Neural cell (in vitro differentiated cells): ENCODE measurements around the gene LYVE1. TPM values are rescaled to one million over a fixed set of nuclear protein-coding genes. Genes with fewer than 3 reads are reported as not detected.

Experiments used
- H2AFZ ChIP-seq: fragments of 200-600, 300-800 bp; sonication (generic), shearing (Covaris generic); 2 replicates; pipeline ENCODE4 v1.6.0; 2014; ENCODE audit warnings: low read depth, mild to moderate bottlenecking, antibody characterized with exemption, low read length, moderate library complexity
- H3F3A ChIP-seq: fragments of 200-600 bp; shearing (Covaris generic); 2 replicates; pipeline ENCODE4 v1.6.1; 2016; ENCODE audit warnings: mild to moderate bottlenecking, moderate library complexity, mixed read lengths, antibody characterized with exemption, low read length; ENCODE audit not compliant: insufficient read depth, poor library complexity, severe bottlenecking
- H3K27ac ChIP-seq: fragments of 200-600, 300-800 bp; sonication (generic), shearing (Covaris generic); 2 replicates; pipeline ENCODE4 v1.5.1; 2014; ENCODE audit warnings: mild to moderate bottlenecking, low read length, moderate library complexity
- H3K27me3 ChIP-seq: fragments of 300-800, 200-600 bp; sonication (generic), shearing (Covaris generic); 2 replicates; pipeline ENCODE4 v1.6.0; 2014; ENCODE audit warnings: mild to moderate bottlenecking, low read depth, low read length, moderate library complexity; ENCODE audit not compliant: insufficient read depth
- H3K36me3 ChIP-seq: fragments of 300-800, 200-600 bp; sonication (generic), shearing (Covaris generic); 2 replicates; pipeline ENCODE4 v1.5.1; 2014; ENCODE audit warnings: mild to moderate bottlenecking, antibody characterized with exemption, low read length, moderate library complexity; ENCODE audit not compliant: insufficient read depth
- H3K4me2 ChIP-seq: fragments of 300-800, 200-600 bp; sonication (generic), shearing (Covaris generic); 2 replicates; pipeline ENCODE4 v1.6.0; 2014; ENCODE audit warnings: mild to moderate bottlenecking, low read length
- H3K4me3 ChIP-seq: fragments of 300-800, 200-600 bp; sonication (generic), shearing (Covaris generic); 2 replicates; pipeline ENCODE4 v1.5.1; 2014; ENCODE audit warnings: mild to moderate bottlenecking, low read length, moderate library complexity
- H3K79me2 ChIP-seq: fragments of 200-600 bp; shearing (Covaris generic); replicated peaks from 2 replicates; pipeline ENCODE4 v1.6.0; 2014; ENCODE audit warnings: mild to moderate bottlenecking, low read length, moderate library complexity; ENCODE audit not compliant: insufficient read depth
- H3K9ac ChIP-seq: fragments of 300-800, 200-600 bp; sonication (generic), shearing (Covaris generic); 2 replicates; pipeline ENCODE4 v1.6.1; 2016; ENCODE audit warnings: mild to moderate bottlenecking, low read length, mixed read lengths
- H3K9me2 ChIP-seq: fragments of 200-600 bp; shearing (Covaris generic); 2 replicates; pipeline ENCODE4 v1.6.1; 2016; ENCODE audit warnings: mild to moderate bottlenecking, low read length, mixed read lengths; ENCODE audit not compliant: insufficient read depth
- H3K9me3 ChIP-seq: fragments of 200-600, 300-800 bp; sonication (generic), shearing (Covaris generic); 2 replicates; pipeline ENCODE4 v1.6.1; 2016; ENCODE audit warnings: mild to moderate bottlenecking, mixed run types, low read length, moderate library complexity, mixed read lengths
- H4K20me1 ChIP-seq: fragments of 200-600 bp; shearing (Covaris generic); 2 replicates; pipeline ENCODE4 v1.6.1; 2016; ENCODE audit warnings: mild to moderate bottlenecking, mixed run types; ENCODE audit not compliant: insufficient read depth
- CTCF ChIP-seq: fragments of 450-650 bp; IDR thresholded peaks from 2 replicates; pipeline ENCODE4 v1.5.1; 2014; ENCODE audit warnings: antibody characterized with exemption, mild to moderate bottlenecking, moderate library complexity; ENCODE audit not compliant: poor library complexity, severe bottlenecking
- EP300 ChIP-seq: fragments of 450-650 bp; conservative IDR thresholded peaks from 2 replicates; pipeline ENCODE4 v1.6.1; 2014; ENCODE audit warnings: antibody characterized with exemption, mild to moderate bottlenecking, moderate library complexity; ENCODE audit not compliant: poor library complexity, severe bottlenecking
- EZH2 ChIP-seq: fragments of 200-600, 300-800 bp; shearing (Covaris generic), sonication (generic); IDR thresholded peaks from 2 replicates; pipeline ENCODE4 v1.6.1; 2014; ENCODE audit warnings: antibody characterized with exemption, low read length, borderline replicate concordance, mild to moderate bottlenecking; ENCODE audit not compliant: insufficient read depth, poor library complexity, severe bottlenecking
- MXI1 ChIP-seq: fragments of 450-650 bp; conservative IDR thresholded peaks from 2 replicates; pipeline ENCODE4 v1.6.1; 2014; ENCODE audit warnings: antibody characterized with exemption, mild to moderate bottlenecking; ENCODE audit not compliant: poor library complexity, severe bottlenecking
- POLR2AphosphoS5 ChIP-seq: IDR thresholded peaks from 2 replicates; pipeline ENCODE4 v1.6.1; 2012
- RAD21 ChIP-seq: fragments of 450-650 bp; conservative IDR thresholded peaks from 2 replicates; pipeline ENCODE4 v1.6.1; 2014; ENCODE audit warnings: antibody characterized with exemption, mild to moderate bottlenecking, moderate library complexity
- REST ChIP-seq: IDR thresholded peaks from 2 replicates; pipeline ENCODE4 v1.6.1; 2012; ENCODE audit warnings: borderline replicate concordance
- SMC3 ChIP-seq: fragments of 450-650 bp; conservative IDR thresholded peaks from 2 replicates; pipeline ENCODE4 v1.6.1; 2014; ENCODE audit warnings: antibody characterized with exemption, mild to moderate bottlenecking, moderate library complexity; ENCODE audit not compliant: poor library complexity
- TAF1 ChIP-seq: IDR thresholded peaks from 2 replicates; pipeline ENCODE4 v1.6.1; 2012; ENCODE audit warnings: low read depth
- polyA plus RNA-seq: library from polyadenylated mRNA; depleted of rRNA; stranded (reverse); fragments of >200 nt; gene quantifications from 2 replicates; pipeline ENCODE4 v1.2.3, GENCODE V29; 2014

Gene LYVE1
- polyA plus RNA-seq, 1 donor from 2014 or later: not detected

DNA sequence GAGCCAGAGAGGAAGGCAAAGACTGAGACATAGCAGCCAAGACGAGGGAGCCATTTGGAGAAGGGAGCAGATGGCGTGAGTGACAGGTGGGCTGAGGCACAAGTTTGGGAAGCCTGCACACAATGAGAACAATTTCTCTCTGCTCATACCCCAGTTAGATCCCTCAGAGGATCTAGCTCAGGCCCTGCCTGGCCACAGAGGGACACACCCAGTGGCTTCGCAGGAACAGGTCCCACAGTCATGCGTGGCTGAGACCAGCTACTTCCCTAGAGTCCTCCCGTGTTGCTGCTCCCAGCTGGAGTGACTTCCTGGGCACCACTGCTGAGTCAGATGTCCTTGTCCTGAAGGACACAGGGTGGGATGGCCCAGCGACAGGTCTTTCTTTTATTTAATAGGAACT, 33.4 kb upstream of the LYVE1 start:
- Histone ChIP-seq H3K27me3 (no peaks in the 10 kb centered on the region), H3K79me2 (no peaks in the 10 kb centered on the region), H3F3A (no peaks in the 10 kb centered on the region), H3K9ac (no peak overlapping the region), H3K27ac (no peak overlapping the region), H4K20me1 (no peaks in the 10 kb centered on the region), H3K4me3 (no peak overlapping the region), H3K4me2 (no peak overlapping the region), H2AFZ (no peak overlapping the region), H3K9me2 (no peaks in the 10 kb centered on the region), H3K36me3 (no peaks in the 10 kb centered on the region), H3K9me3 (no peaks in the 10 kb centered on the region)
- no peak for TF ChIP-seq EP300
- no peak for TF ChIP-seq SMC3
- no peak for TF ChIP-seq REST
- no peak for TF ChIP-seq POLR2AphosphoS5
- no peak for TF ChIP-seq RAD21
- no peak for TF ChIP-seq TAF1
- no peak for TF ChIP-seq CTCF
- no peak for TF ChIP-seq MXI1
- TF ChIP-seq EZH2: no peak

GRCh38 chr11:10600570-10601248, 32.2 kb upstream of the LYVE1 start:
- no peak overlapping the region for H2AFZ ChIP-seq
- H3K4me3 ChIP-seq: no peak overlapping the region
- no peak overlapping the region for H3K9ac ChIP-seq
- H3K79me2 ChIP-seq: no peaks in the 10 kb centered on the region
- H3K27ac ChIP-seq: no peak overlapping the region
- H3F3A ChIP-seq: no peaks in the 10 kb centered on the region
- H3K9me2 ChIP-seq: no peaks in the 10 kb centered on the region
- no peak overlapping the region for H3K4me2 ChIP-seq
- H4K20me1 ChIP-seq: no peaks in the 10 kb centered on the region
- no peaks in the 10 kb centered on the region for H3K27me3 ChIP-seq
- H3K9me3 ChIP-seq: no peaks in the 10 kb centered on the region
- no peaks in the 10 kb centered on the region for H3K36me3 ChIP-seq
- TF ChIP-seq POLR2AphosphoS5 (no peak), EZH2 (no peak), TAF1 (no peak), RAD21 (no peak), REST (no peak)
